ENCODE results near the gene PTCD3. TPM values are rescaled to one million over a fixed set of nuclear protein-coding genes. Genes with fewer than 3 reads are reported as not detected.

PTCD3 gene
- total RNA-seq (2022; extraction: Qiagen RNA extraction; ENCODE audit: low read depth), result 57.4 to 104 TPM (median 78.9 TPM) in 5 replicates

GRCh38 chr2:86105969-86106945 lies at the start of gene PTCD3:
PTCD3 (plus strand) TSS chr2:86106235; CDS start chr2:86106248, 13 bp downstream.

GRCh38 chr2:86105252-86105968 lies 625 bp upstream of the PTCD3 start, which contains the start of gene POLR1A:
POLR1A (minus strand) TSS chr2:86105886; CDS start chr2:86105776, 110 bp downstream.

Other genes starting within 250 kb of the PTCD3 start
- 28.6 to 33.7 TPM (median 31.3 TPM) in 5 replicates for gene ST3GAL5, start 217.2 kb upstream of the PTCD3 start, total RNA-seq (2022; extraction: Qiagen RNA extraction; ENCODE audit: low read depth)
- 20.5 to 24.2 TPM (median 22.5 TPM) in 5 replicates for gene POLR1A, start 349 bp upstream of the PTCD3 start, total RNA-seq (2022; extraction: Qiagen RNA extraction; ENCODE audit: low read depth)
- 103 to 117 TPM (median 110 TPM) in 5 replicates for gene IMMT, start 89.2 kb downstream of the PTCD3 start, total RNA-seq (2022; extraction: Qiagen RNA extraction; ENCODE audit: low read depth)
- 67.6 to 105 TPM (median 74.5 TPM) in 5 replicates for gene MRPL35, start 93.2 kb downstream of the PTCD3 start, total RNA-seq (2022; extraction: Qiagen RNA extraction; ENCODE audit: low read depth)
- 0.55 to 0.62 TPM (median 0.61 TPM) in 5 replicates for gene REEP1, start 231.4 kb downstream of the PTCD3 start, total RNA-seq (2022; extraction: Qiagen RNA extraction; ENCODE audit: low read depth)